GM19351 (cell line): ENCODE results near the gene CACNG8.
"Not testable (repeated sequence)": the region's sequence is repeated elsewhere in the genome, so short reads cannot be mapped to it uniquely, and the experiment has no call there.

Source experiments
- ATAC-seq: cut with Tn5 transposase; IDR thresholded peaks from one replicate; pipeline ENCODE4 v1.9.1; 2021; ENCODE audit warnings: mild to moderate bottlenecking, moderate library complexity; ENCODE audit not compliant: unreplicated experiment

Gene CACNG8

GRCh38 chr19:53962887-53963431, at the start of gene CACNG8:
TSS of gene CACNG8 (plus strand) at chr19:53962937.
- no peak for ATAC-seq

- no peak for ATAC-seq
Observed at GRCh38 chr19:53915000-53915399, 47.7 kb upstream of the CACNG8 start.

- no peak for ATAC-seq
Observed at GRCh38 chr19:53916004-53916403, 46.7 kb upstream of the CACNG8 start.

- ATAC-seq, result no peak
Observed at GRCh38 chr19:53917356-53917755, 45.4 kb upstream of the CACNG8 start.

DNA sequence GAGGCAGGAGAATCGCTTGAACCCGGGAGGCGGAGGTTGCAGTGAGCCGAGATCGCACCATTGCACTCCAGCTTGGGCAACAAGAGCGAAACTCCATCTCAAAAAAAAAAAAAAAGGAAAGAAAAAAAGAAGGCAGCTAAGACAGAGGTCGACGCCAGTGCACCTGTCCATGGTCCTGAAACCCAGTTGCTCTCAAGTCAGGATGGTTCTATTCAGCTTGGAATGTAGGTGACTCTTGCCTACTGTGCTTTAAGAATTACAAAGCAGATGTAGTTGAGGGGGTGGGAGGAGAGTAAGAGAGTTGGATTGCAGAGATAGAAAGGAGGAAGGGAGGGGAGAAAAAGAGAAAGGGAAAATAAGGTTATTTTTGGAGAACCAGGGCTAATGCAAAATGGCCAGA, 35.0 kb upstream of the CACNG8 start:
- no peak for ATAC-seq

GRCh38 chr19:53936029-53936428, 26.7 kb upstream of the CACNG8 start:
- ATAC-seq, result no peak

DNA sequence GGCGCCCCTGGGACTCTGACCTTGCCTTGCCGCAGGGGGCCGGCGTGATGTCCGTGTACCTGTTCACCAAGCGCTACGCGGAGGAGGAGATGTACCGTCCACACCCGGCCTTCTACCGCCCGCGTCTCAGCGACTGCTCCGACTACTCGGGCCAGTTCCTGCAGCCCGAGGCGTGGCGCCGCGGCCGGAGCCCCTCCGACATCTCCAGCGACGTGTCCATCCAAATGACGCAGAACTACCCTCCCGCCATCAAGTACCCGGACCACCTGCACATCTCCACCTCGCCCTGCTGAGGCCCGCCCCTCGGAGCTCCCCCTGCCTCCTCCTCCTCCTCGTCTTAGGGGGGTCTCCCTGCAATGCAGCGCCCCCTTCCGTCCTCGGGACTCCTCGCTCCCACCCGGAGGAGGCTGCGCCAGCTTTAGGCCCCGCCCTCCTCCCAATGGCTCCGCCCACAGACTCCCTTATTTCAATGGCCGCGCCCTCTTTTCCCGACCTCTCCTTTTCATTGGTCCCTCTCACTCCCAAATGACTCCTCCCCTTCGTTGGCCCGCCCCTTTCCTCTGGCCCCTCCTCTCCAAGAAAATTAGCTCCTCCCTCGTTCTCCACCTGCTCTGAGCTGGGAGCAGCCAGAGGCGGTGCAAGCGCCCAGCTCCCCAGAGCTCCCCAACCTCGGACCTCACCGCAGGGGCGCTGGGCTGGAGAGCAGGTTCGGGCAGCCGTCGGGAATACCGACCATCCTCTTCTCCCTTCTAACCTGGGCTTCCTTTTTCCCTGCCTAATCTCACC, 20.5 kb upstream of the CACNG8 start:
- ATAC-seq, result no peak

DNA sequence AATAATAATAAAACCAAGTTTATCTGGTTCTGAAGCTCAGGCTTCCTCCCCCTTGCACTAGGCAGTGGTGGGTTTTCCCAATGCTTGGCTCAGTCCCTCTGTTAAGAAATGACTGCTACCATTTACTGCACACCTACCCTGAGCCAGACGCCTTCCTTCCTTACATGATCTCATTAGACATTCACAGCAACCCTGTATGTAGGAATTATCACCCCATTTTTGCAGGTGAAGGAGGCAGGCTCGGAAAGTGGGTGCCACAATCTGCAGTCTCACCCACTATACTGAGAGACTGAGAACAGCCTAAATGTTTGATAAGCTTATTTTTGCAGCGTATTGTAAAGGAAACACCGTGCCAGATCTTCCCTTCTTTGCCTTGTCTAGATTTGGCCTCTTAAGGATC, 18.3 kb upstream of the CACNG8 start:
- ATAC-seq, result no peak

DNA sequence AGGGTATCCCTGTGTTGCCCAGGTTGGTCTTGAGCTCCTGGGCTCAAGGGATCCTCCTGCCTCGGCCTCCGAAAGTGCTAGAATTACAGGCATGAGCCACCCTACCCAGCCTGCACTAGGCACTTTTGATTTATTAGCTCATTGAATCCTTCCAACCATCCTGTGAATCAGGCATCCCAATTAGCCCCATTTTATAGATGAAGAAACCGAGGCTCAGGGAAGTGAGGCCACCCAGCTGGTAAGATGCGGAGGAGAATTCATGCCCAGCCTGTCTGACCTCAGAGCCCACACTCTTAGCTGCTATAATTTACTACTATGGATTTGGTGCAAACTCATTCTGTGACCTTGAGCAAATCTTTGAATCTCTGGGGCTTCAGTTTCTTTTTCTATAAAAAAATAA, 17.8 kb upstream of the CACNG8 start:
- no peak for ATAC-seq

GRCh38 chr19:53945441-53945840, 17.3 kb upstream of the CACNG8 start:
- ATAC-seq, result no peak

DNA sequence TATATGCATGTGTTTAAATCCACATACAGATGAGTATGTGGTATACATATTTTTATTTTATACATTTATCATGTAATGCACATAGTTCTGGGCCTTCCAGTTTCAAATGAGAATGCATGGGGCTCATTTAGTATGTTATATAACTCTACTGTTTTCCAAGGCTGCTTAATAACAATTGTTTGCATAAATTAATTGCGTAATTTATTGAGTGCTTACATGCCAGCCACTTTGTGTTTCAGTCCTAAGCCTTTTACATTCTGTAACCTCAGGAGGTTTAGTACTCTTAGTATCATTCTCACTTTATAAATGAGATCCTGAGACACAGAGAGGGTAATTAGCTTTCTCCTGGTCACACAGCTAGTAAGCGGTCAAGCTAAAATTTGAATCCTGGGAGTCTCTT, 16.7 kb upstream of the CACNG8 start:
- ATAC-seq, result no peak

- no peak for ATAC-seq
Observed at GRCh38 chr19:53947624-53948023, 15.1 kb upstream of the CACNG8 start.

DNA sequence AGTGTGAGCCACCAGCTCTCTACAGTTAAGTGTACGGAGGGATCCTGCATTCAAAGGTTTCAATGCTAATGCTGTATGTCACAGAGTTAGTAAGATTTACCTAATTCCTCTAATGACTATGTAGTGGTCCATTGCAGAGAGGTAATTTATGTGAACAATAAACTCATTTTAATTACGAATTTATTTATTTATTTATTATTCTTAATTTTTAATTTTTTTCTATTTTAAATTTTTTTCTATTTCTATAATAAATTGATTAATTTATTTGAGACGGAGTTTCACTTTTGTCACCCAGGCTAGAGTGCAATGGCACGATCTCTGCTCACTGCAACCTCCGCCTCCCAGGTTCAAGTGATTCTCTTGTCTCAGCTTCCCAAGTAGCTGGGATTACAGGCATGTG, 14.1 kb upstream of the CACNG8 start:
- not testable (repeated sequence) for ATAC-seq

- ATAC-seq, result no peak
Observed at GRCh38 chr19:53951436-53951835, 11.3 kb upstream of the CACNG8 start.

- ATAC-seq, result no peak
Observed at GRCh38 chr19:53951947-53952346, 10.8 kb upstream of the CACNG8 start.

- no peak for ATAC-seq
Observed at GRCh38 chr19:53953383-53953782, 9.4 kb upstream of the CACNG8 start.

GRCh38 chr19:53957448-53958167, 5.1 kb upstream of the CACNG8 start:
- no peak for ATAC-seq

DNA sequence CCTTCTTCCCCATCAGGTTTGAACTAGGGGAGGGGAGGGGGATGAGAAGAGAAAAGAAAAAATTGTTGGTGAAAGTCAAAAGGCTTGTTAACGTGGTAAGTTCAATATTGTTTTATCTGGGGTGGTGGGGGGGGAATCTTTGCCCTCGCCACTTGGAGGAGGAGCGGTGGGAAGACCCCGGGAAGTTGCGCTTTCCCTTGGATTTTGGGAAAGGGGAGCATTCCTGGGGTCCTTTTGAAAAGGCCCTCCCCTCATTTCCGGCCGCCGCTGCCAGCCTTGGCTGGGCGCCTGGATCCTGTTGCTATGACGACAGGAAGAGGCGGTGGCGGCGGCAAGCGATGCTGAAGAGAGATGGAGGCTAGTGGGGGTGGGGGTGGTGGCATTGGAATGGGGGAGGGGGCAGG, 4.6 kb upstream of the CACNG8 start:
- ATAC-seq, result no peak

DNA sequence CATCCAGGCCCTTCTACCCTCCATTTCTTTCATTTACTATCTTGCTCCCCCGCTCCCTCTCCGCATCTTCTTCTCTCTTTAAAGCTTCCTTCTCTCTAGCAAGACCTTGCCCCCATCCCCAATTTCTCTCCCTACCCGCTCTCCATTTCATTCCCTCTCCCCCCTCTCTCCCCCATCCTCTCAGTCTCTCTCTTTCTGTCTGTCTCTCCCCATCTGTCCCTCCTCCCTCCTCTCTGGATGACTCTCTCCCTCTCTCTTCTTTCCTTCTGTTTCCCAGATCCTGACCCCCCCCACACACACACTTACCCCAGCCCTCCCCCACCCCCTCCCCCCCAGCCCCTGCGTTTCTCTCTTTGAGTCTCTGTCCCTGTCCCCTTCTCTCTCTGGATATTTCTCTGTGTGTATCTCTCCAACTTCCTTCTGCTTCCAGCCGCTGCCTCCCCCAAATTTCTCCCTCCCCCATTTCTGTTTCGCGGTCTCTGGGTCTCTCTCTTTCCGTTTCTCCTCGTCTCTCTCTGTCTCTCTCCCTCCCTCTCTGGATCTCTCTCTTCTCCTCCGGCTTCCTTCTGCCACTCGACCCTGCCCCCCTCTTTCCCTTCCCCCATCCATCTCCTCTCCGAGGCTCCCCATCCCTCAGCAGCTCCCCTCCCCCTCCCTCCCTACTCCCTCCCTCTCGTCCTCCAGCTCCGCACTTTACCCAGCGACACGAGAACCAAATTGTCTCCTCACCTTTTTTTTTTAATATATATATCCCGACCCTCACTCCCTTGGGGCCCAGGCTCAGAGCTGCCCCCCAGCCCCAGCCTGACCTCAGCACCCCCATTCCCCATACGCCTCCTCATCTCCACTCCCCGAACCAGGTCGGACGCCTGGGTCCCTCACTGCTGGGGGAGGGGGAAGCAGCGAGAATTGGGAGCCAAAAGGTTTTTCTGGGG, 3.6 kb upstream of the CACNG8 start:
- ATAC-seq, result no peak

- no peak for ATAC-seq
Observed at GRCh38 chr19:53960187-53960586, 2.5 kb upstream of the CACNG8 start.

GRCh38 chr19:53960886-53961285, 1.9 kb upstream of the CACNG8 start:
- no peak for ATAC-seq
